Activated T-helper 9 cell treated with anti-CD3 and anti-CD28 coated beads, Interleukin-2, amount 50 U/mL, for 16 hours (primary cell): ENCODE results near the gene C2orf42.
A peak's percentile ranks its signal among the peaks of the same experiment; 100 is the strongest.
"Not testable (repeated sequence)": the region's sequence is repeated elsewhere in the genome, so short reads cannot be mapped to it uniquely, and the experiment has no call there.

Source experiments
- DNase-seq: peaks from one replicate; pipeline ENCODE4 v3.0.0-alpha.2; 2020; ENCODE audit warnings: low read depth

C2orf42 gene

GRCh38 chr2:70169654-70170245 is 21.1 kb downstream of the C2orf42 start:
- not testable (repeated sequence) for DNase-seq

- no peak for DNase-seq
Measured at GRCh38 chr2:70161069-70161534, 29.7 kb downstream of the C2orf42 start.

- no peak for DNase-seq
Measured at GRCh38 chr2:70160545-70160944, 30.3 kb downstream of the C2orf42 start.

- not testable (repeated sequence) for DNase-seq
Measured at GRCh38 chr2:70149130-70149686, 41.6 kb downstream of the C2orf42 start.

GRCh38 chr2:70148211-70148760 is 42.5 kb downstream of the C2orf42 start:
- DNase-seq = not testable (repeated sequence)

GRCh38 chr2:70145851-70146739 is 44.7 kb downstream of the C2orf42 start:
- DNase-seq = no peak

- no peak for DNase-seq
Measured at GRCh38 chr2:70145144-70145490, 45.7 kb downstream of the C2orf42 start.

- no peak for DNase-seq
Measured at GRCh38 chr2:70144443-70145143, 46.2 kb downstream of the C2orf42 start.

GRCh38 chr2:70143314-70144150 is 47.3 kb downstream of the C2orf42 start:
- DNase-seq = no peak

GRCh38 chr2:70142590-70143313 is 48.1 kb downstream of the C2orf42 start:
- DNase-seq = peak; percentile 100

- no peak for DNase-seq
Measured at GRCh38 chr2:70141902-70142589, 48.8 kb downstream of the C2orf42 start.

GRCh38 chr2:70141212-70141901 is 49.5 kb downstream of the C2orf42 start:
- DNase-seq = no peak

- DNase-seq = no peak
Measured at GRCh38 chr2:70140791-70141211, 50.0 kb downstream of the C2orf42 start.

GRCh38 chr2:70134323-70134983 is 56.4 kb downstream of the C2orf42 start:
- DNase-seq = not testable (repeated sequence)

GRCh38 chr2:70133491-70134322 is 57.1 kb downstream of the C2orf42 start:
- DNase-seq = no peak

- no peak for DNase-seq
Measured at GRCh38 chr2:70133127-70133452, 57.7 kb downstream of the C2orf42 start.

GRCh38 chr2:70132244-70133126 is 58.3 kb downstream of the C2orf42 start:
- DNase-seq = no peak
